Caki2 (cell line): ENCODE data around the gene MOCS1. TPM values are rescaled to one million over a fixed set of nuclear protein-coding genes. Genes with fewer than 3 reads are reported as not detected.

ENCODE experiments used
- DNase-seq: peaks from one replicate; pipeline ENCODE4 v3.0.0-alpha.2; 2015; ENCODE audit warnings: low read depth
- in situ Hi-C: cut with HindIII; loops from 2 replicates; pipeline ENCODE4 v1.10.0; 2016; ENCODE audit warnings: low sequenced_read_pairs, low pct_unique_long_range_greater_than_20kb, mixed read lengths
- total RNA-seq: library from RNA; depleted of rRNA; stranded (reverse); fragments of >200 nt; shearing (Covaris generic); gene quantifications from 2 replicates; pipeline ENCODE4 v1.2.3, GENCODE V29; 2014; ENCODE audit warnings: low replicate concordance

MOCS1 gene
- total RNA-seq, 1 experiment from 2014 or later = 6.2 TPM

DNA sequence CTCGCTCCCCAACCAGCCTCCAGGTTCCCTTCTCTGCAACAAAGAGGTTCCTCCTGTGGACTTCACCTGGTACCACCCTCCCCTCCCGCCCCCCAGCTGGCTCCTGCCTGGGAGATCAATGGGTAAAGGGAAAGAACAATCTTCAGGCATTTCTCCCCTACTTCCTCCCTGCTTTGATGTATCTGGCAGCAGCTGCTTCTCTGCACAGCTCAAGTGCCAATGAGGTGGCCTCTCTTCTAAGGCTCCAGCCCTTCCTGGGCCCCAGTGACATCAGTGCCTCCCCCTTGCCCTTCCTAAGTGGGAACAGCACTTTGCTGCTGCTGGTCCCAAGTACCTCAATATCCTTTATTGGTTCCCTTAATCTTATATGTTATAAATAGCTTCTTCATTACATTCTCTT is 23.5 kb downstream of the MOCS1 start:
- no peak for DNase-seq
- in situ Hi-C loops = no loop called here

DNA sequence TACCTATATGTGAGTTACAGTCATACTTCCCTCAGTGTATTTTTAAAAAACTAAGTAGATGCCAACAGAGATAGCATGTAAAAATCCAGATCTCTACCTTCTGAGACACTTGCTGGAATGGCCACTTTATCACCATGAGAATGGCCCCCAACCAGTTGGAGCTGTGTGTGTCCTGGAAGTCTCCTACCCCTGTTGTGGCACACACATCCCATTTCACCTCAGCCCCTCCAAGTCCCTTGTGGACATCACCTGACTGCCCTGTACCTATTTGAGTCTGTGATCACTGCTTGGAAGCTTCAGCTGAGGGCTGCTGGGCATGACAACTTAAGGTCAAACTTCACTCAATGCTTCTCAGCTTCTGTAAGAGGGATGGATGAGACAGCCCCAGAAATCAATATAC is 24.1 kb downstream of the MOCS1 start:
- no peak for DNase-seq
- in situ Hi-C loops = no loop called here

DNA sequence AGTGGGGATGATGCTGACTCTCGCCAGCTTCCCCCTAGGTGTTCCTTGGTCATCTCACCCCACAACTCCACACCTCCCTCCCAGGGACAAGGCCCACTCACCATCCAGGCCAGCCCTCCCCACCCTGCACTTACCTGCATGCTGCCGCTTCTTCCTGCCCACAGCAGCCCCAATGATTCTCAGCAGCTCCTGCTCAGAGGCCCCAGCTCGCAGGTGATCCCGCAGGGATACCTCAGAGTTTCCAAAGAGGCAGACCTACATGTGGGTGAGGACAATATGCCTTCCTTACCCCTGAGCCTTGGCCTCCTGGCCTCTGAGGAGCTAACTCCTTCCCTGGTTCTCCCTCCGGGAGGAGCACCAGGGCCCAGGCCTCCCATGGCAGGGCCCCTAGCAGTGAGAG is 24.6 kb downstream of the MOCS1 start:
- DNase-seq = no peak

DNA sequence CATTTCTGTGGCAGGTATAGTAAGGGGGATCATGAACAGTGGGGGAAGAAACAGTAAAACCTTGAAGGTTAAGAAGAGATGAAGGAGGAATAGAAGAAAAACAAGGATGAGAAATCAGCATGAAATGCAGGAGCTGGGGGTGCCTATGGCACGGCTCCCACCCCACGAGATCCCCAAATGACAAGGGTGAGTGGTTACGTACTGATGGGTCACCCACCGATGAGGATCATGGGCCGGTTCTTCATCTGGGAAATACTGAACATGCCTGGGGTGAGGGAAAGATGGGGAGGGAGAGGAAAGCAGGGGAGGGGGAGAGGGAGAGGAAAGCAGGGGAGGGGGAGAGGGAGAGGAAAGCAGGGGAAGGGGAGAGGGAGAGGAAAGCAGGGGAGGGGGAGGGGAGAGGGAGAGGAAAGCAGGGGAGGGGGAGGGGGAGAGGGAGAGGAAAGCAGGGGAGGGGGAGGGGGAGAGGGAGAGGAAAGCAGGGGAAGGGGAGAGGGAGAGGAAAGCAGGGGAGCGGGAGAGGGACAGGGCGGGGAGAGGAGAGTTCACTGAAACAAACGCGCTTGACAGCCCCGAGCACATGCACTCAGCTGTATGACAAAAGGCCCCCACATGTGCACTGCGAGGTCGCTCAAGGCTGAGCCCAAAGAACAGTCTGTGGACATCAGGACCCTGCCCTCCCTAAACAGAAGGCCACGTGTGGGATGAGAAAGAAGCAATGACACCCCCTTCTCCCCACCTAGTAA is 25.3 kb downstream of the MOCS1 start:
- in situ Hi-C loops = no loop called here
- DNase-seq = no peak

More for the DNA sequence above, 24.6 kb downstream of the MOCS1 start:
- in situ Hi-C loops = no loop called here

DNA sequence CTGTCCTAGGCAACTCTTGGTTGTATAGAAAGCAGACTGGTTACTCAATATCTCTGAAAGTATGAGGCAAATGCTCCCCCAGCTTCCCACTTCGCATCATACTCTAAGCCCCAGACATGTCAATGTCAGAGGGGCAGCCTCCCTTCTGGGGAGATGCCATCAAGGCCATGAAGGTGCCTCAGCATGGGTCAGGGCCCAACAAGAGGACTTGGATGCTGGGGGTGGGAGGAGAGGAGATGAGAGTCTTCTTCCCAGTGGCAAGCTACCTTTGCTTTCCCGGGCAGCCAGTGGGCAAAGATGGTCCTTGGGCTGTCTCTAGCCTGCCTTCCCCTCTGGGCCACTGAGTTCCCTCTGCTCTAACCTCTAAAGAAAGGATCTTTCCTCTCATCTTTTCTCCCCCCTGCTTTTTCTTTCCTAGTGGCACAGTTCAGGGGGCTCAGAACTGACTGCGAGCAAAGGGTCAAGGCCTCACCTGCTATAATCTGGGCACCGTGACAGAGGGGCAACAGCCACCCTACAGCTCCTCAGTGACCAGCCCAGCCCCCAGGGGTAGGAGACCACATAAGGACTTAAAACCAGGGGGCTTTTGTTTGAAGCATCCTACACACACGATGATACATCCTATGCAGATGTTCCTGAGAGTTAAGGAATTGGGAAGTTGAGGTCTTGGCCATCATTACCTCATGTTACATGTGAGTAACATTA is 26.2 kb downstream of the MOCS1 start:
- no peak for DNase-seq
- in situ Hi-C loops = no loop called here

DNA sequence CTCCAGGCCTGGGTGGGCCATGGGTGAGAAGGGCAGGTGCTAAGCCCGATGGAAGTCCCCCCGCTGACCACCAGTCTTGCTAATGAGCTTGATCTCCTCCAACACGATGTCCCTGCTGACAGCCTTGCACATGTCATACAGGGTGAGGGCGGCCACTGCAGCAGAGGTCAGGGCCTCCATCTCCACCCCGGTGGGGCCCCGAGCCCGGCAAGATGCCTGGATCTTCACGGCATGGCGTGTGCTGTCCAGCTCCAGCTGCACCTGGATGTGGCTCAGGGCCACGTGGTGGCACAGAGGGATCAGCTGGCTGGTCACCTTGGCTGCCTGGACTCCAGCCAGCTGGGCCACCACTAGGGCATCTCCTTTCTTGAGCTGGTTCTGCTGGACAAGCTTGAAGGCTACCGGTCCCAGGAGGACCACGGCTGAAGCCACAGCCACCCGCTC is 27.9 kb downstream of the MOCS1 start:
- DNase-seq = no peak
- in situ Hi-C loops = no loop called here

DNA sequence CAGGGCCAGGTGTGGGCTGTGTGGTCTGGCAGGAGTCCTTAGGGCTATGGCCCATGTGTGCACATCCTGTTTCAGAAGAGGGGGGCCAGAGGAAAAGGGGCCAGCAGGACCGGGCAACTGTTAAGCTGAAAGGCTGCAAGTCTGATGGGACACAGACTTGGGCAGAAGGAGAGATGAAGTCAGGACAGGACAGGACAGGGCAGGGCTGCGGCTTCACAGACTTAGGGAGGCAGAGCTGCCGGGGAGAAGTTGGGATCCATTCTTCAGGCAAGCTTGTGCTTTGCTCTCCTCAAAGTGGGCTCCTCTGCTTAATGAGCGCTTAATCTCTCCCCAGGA is 28.7 kb downstream of the MOCS1 start:
- in situ Hi-C loops = no loop called here
- no peak for DNase-seq

DNA sequence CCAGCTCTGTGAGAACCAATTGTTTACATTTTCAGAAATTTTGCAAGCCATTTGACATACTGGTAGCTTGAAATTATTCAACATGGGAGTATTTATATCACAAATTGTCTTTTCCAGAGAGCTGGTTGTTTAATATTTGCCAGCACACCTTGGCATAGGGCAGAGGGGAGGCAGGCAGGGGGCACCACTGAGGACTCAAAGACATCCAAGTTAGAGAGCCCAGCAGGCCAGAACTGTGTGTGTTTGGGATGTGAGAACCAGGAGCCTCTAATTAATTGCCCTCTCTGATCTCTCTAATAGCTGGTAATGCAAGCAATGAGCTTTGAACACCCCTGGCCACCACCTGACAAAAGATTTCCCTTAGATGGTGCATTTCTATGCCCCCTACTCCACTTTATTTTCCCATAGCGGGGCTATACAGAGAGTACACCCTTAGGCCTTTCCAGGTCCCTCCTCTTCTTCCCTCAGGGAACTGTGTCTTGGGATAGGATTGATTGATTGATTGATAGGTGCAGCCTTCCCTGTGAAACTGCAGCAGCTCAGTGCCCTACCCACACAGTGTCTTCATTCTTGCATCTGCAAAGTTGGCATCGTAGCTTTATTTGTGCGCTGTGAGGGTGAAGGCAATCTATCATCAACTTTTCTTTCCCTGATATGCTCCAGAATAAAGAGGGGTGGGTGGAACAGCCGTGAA is 29.2 kb downstream of the MOCS1 start:
- in situ Hi-C loops = no loop called here

DNA sequence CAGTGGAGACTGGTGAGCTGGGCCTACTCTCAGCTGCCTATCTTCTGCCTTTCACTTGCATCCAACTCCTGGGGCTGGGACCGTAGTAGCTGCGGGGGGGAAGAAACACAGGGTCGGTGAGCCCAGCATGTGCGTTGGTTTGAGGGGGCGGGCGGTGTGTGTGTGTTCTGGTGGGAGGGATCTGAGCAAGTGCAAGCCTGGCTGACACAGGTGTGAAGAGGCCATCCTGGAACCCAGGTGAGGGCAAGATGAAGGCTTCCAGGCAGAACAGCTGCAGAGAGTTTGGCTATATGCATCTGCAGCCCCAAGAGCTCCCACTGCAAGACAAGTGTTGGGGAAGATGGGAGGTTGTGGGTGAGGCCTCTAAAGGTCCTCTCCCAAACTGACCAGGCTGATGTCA is 30.6 kb downstream of the MOCS1 start:
- no peak for DNase-seq
- in situ Hi-C loops = no loop called here

More for the DNA sequence above, 29.2 kb downstream of the MOCS1 start:
- DNase-seq = no peak

DNA sequence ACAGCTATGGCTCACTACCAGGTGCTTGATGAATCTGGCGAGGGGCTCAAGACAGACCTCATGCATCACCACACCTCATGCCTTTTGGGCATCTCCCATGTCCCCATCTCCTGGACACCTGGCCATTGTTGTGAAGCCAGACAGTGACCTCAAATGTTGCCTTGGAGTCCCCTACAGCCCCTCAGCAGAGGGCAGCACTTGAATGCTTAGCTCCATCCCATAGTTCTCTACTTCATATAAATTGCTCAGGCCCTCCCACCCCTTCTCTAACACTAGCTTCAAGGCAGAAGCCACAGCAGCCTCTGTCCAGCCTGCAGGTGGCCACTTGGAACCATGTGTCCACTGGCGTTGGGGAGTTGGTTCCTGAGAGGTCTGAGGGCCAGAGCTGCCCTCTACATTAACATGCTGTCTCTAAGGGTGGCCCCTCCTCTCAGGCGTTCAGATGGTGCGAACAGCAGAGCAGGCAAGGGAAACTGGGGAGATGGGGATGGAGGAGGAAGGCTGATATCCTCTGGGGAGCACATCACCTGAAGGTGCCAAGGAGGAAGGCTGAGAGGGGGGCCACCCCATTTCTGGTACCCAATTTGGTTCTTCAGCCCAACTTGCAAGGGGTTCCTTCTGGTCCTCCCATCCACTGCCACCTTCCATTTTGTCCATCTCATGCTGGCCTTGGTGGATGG is 31.3 kb downstream of the MOCS1 start:
- no peak for DNase-seq

DNA sequence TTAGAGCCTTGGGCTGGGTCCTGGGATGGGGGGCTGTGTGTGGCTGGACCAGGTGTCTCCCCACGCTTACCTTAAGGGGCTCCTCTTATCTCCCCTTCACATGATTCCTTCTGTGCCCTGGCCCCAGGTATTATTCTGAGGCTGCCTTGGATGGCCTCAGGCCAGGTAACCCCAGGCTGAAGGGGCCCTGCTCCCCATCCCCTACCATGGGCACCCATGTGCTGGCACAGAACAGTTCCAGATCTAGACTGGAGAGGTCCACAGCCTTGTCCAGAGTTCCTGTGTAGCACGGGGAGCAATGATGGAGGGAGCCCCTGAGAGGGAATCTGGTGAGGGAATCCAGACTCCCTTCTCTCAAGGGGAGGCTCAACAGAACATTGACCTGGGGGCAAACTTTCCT is 32.1 kb downstream of the MOCS1 start:
- DNase-seq = no peak
- in situ Hi-C loops = no loop called here

More for the DNA sequence above, 31.3 kb downstream of the MOCS1 start:
- in situ Hi-C loops = no loop called here

DNA sequence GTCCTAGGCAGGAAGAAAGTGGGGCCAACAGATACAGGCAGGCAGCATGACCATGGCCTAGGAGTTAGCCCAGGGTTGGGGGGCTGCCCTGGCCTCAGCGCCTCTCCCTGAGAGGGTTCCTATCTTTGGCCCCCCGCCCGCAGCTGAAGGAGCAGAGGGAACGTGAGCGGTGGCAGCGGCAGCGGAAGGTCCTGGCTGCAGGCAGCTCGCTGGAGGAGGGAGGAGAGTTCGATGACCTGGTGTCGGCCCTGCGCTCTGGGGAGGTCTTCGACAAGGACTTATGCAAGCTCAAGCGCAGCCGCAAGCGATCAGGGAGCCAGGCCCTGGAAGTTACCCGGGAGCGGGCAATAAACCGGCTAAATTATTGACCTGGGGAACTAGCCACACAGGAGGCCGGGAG is 32.6 kb downstream of the MOCS1 start:
- in situ Hi-C loops = no loop called here
- DNase-seq = no peak

DNA sequence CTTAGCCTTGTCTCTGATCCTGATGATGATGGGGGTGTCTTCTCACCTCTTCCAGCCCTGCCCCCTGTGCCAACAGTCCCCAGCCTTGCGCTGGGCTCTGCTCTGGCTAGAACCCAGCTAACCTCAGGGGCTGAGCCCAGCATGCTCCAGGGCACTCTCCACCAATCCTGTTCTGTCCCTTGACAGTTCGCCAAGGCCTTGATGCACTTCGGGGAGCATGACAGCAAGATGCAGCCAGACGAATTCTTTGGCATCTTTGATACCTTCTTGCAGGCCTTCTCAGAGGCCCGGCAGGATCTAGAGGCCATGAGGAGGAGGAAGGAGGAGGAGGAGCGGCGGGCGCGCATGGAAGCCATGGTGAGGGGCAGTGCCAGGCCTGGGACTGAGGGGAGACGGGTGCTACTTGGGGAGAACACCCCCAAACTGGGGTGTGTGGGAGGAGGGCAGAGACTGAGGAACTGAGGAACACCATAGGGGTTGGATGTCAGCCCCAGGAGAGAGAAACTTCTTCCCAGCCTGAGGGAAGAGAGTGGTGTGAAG is 33.1 kb downstream of the MOCS1 start:
- no peak for DNase-seq
- in situ Hi-C loops = no loop called here

DNA sequence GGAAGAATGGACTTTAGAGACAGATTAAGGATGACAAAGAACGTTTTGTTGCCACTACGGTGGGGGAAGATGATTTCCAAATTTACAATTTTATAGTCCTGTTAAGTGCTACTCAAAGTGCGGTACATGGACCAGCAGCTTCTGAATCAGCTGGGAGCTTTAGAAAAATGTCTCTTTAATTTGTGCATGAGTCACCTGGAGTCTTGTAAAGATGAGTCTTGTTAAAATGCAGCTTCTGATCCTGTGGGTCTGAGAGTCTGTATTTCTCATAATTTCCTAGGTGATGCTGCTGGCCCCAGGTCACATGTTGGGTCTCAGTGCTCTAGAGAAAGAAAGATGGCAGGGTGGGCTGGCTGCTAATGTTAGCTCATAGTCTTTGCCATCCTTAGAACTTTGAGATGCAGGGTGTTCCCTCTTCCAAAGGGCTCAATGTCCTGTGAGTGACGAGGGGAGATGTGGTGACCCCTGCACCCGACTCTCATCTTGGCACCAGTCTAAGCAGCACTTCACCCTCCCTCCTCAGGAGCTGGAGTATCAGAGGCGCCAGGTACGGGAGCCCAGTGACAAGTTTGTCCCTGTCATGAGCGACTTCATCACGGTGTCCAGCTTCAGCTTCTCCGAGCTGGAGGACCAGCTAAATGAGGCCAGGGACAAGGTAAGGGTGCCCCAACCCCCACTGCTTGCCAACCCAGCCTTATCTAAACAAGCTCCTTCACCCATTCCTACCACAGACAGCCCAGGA is 34.5 kb downstream of the MOCS1 start:
- no peak for DNase-seq
- in situ Hi-C loops = no loop called here

DNA sequence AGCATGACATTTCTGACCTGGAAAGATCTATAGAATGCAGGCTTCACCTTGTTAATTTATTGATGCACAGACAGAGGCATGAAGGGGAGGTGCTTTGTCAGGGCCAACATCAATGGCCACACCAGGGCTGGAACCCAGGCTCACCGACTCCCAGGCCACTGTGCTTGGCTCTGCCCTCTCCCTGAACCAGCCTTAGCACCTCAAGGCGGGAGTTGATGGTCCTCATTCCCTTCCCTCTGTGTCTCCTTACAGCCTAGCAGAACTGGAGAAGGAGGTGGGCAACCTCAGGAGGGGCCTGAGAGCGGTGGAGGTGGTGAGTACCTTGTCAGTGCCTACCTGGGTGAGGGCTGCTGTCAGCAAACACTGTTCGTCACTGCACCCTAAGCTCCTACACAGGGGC is 35.6 kb downstream of the MOCS1 start:
- in situ Hi-C loops = no loop called here
- no peak for DNase-seq

DNA sequence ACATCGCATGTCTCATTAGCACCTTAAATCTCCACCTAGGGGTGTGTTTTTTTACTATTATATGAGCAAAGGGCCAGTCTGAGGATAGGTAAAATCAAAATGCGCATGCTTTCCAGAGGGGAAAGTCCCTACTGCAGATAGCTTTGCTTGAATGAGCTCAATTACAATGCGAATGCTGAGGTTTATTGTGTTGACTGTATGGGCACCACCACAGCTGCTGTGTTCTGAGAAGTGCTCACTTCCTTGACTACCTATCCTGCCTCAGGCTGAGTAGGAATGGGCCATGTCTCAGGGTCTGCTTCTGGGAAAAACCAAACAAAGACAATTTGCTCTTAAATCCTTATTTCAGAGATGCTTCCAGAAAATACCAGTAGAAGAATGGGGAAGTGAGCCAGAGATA is 36.6 kb downstream of the MOCS1 start:
- peak; percentile 4 for DNase-seq
- in situ Hi-C loops = no loop called here

DNA sequence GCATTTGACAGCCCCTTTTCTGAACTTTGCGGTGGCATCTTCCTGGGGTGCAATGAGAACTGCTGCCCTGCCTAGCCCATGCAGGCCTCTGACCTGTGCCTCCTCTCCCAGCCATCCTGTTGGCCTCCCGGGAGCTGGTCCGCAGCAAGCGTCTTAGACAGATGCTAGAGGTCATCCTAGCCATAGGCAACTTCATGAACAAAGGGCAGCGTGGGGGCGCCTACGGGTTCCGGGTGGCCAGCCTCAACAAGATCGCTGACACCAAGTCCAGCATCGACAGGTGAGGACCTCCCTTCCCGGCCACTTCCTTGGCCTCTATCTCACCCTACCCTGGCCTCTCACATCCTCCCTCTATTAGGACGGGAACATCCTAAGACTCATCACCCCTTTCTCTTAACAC is 37.6 kb downstream of the MOCS1 start:
- in situ Hi-C loops = no loop called here
- DNase-seq = no peak

DNA sequence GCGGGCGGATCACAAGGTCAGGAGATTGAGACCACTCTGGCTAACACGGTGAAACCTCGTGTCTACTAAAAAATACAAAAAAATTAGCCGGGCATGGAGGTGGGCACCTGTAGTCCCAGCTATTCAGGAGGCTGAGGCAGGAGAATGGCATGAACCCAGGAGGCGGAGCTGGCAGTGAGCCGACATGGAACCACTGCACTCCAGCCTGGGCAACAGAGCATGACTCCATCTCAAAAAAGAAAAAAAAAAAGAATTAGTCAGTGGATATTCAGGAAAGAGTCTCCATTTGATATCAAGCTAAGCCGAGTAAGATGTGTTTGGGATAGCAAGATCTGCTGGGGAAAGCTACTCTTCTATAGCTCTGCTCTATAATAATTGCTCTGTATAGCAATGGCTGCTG is 41.0 kb downstream of the MOCS1 start:
- in situ Hi-C loops = no loop called here

More for the DNA sequence above, 41.0 kb downstream of the MOCS1 start:
- DNase-seq = peak; percentile 33
